Activated CD8-positive, alpha-beta T cell treated with anti-CD3 and anti-CD28 coated beads for 36 hours (primary cell): ENCODE data around the gene PRKAG1. TPM values are rescaled to one million over a fixed set of nuclear protein-coding genes. Genes with fewer than 3 reads are reported as not detected.

Source experiments
- ATAC-seq: fragments of 200-7000 bp; cut with Tn5 transposase; one replicate; pipeline ENCODE4 v1.10.0; 2021; ENCODE audit warnings: mild to moderate bottlenecking, moderate library complexity
- CTCF ChIA-PET: fragments of 350-600 bp; sonication (Branson Sonifier 250); formaldehyde crosslinking; loops from one replicate; lab custom pipeline; 2021; ENCODE audit warnings: antibody characterized with exemption; lab: Charles Lee
- POLR2A ChIA-PET: fragments of 350-600 bp; sonication (Branson Sonifier 250); formaldehyde crosslinking; loops from one replicate; lab custom pipeline; 2021; ENCODE audit warnings: antibody characterized with exemption; lab: Charles Lee
- DNase-seq: peaks from one replicate; pipeline ENCODE4 v3.0.0-alpha.2; 2020
- H3K27ac Mint-ChIP-seq: one replicate; pipeline ENCODE4 v1.8.0; 2021; ENCODE audit warnings: mild to moderate bottlenecking, mixed read lengths
- H3K27me3 Mint-ChIP-seq: one replicate; pipeline ENCODE4 v1.8.0; 2021; ENCODE audit warnings: mixed read lengths
- H3K36me3 Mint-ChIP-seq: one replicate; pipeline ENCODE4 v1.8.0; 2021; ENCODE audit warnings: low read depth, mixed read lengths
- H3K4me1 Mint-ChIP-seq: one replicate; pipeline ENCODE4 v1.8.0; 2021; ENCODE audit warnings: low read depth, mixed read lengths
- H3K4me3 Mint-ChIP-seq: one replicate; pipeline ENCODE4 v1.8.0; 2021; ENCODE audit warnings: mild to moderate bottlenecking, moderate library complexity, mixed read lengths
- H3K9me3 Mint-ChIP-seq: one replicate; pipeline ENCODE4 v1.8.0; 2021; ENCODE audit warnings: mixed read lengths
- CTCF ChIP-seq: fragments of 200-600 bp; IDR thresholded peaks from one replicate; pipeline ENCODE4 v1.8.0; 2022; ENCODE audit warnings: antibody characterized with exemption, mild to moderate bottlenecking
- intact Hi-C: fragments of 100-400 bp; cut with micrococcal nuclease; formaldehyde crosslinking; loops from one replicate; pipeline ENCODE4 v1.10.0; 2022
- total RNA-seq, 2 experiments: library from RNA; stranded (reverse); gene quantifications; one replicate each; pipeline ENCODE4 v1.2.3, GENCODE V29; 2021

Gene PRKAG1
- total RNA-seq, 2 experiments from 2014 or later: 43.3 to 47.3 TPM

DNA sequence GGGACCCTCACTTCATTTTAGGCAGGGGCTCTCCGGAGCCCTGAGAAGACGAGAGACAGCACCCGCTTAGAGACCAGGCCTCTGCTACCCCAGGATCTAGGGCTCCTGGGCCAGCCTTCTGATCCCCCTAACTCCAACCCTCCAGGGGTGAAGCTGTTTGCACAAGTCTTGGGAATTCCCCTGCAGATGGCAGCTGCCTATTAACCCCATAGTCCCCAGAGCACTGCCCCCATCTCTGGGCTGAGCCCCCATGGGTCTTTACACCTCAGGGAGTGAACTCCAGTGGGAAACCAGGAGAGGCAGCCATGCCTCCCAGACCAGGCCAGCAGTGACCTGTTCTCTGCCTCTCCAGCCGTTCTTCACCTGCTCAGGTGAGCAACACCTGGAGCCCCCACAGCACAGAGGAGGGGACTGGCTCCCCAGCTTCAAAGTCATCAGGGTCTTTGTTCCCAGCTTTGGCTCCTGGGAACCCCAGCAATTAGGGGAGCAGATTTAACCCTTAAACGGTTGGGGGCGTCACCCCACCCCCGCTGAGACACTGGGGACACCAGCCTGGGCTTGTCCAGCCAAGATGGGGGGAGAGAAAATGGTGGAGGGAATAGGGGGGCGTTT lies 49.3 kb downstream of the PRKAG1 start:
- H3K4me1 Mint-ChIP-seq: peaks cover 48% of the 10 kb centered on the region
- ATAC-seq (no peak), DNase-seq (no peak)
- H3K27me3 Mint-ChIP-seq: peaks cover 29% of the 10 kb centered on the region
- TF ChIP-seq CTCF: no peak
- no peaks in the 10 kb centered on the region for H3K36me3 Mint-ChIP-seq
- H3K4me3 Mint-ChIP-seq: no peak overlapping the region
- POLR2A ChIA-PET: interaction anchor here (0.8 to 2.6 kb wide), 5 partner anchors 12 to 49 kb away, joined by 3 to 14 read pairs (median 3); partner anchors contain the start of genes ARF3 and FKBP11
- no peak overlapping the region for H3K27ac Mint-ChIP-seq
- CTCF ChIA-PET: interaction anchor here (0.6 to 51.8 kb wide), 14 partner anchors 9 to 123 kb away, joined by 3 to 896 read pairs (median 5); partner anchors contain the start of genes ARF3, DDN, RND1 and WNT1
- H3K9me3 Mint-ChIP-seq: no peaks in the 10 kb centered on the region
- intact Hi-C loops: no loop called here

GRCh38 chr12:48968467-48968866 lies 50.1 kb downstream of the PRKAG1 start:
- POLR2A ChIA-PET: interaction anchor here (0.8 to 2.6 kb wide), 4 partner anchors 11 to 49 kb away, joined by 3 to 14 read pairs (median 3); partner anchors contain the start of gene ARF3
- H3K4me1 Mint-ChIP-seq: peaks cover 48% of the 10 kb centered on the region
- intact Hi-C loops: no loop called here
- CTCF ChIA-PET: interaction anchor here (1.2 to 51.8 kb wide), 10 partner anchors 10 to 124 kb away, joined by 3 to 896 read pairs (median 7); partner anchors contain the start of genes ARF3, DDN and WNT1
- DNase-seq (no peak), ATAC-seq (no peak)
- TF ChIP-seq CTCF: no peak
- no peak overlapping the region for H3K27ac Mint-ChIP-seq
- H3K4me3 Mint-ChIP-seq: no peak overlapping the region
- H3K36me3 Mint-ChIP-seq: no peaks in the 10 kb centered on the region
- H3K27me3 Mint-ChIP-seq: peaks cover 25% of the 10 kb centered on the region
- no peaks in the 10 kb centered on the region for H3K9me3 Mint-ChIP-seq

DNA sequence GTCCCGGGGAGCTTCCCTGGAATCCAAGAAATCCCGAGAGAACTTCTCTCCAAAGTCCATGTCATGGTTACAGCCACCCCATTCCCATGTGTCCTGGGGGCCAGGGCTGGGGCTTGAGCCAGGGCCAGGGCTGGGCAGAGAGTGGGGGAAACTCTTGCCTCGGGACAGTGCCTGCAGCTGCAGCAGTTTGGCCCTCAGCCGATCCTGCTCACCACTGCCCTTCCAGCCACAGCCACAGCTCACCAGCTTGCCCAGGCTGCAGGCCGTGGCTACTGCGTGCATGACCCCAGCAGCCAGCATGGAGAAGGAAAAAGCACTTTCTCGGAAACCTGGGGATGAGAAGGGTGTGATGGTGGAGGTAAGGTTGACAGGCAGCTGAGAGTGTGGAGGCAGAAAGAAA lies 50.6 kb downstream of the PRKAG1 start:
- Mint-ChIP-seq H3K4me3 (no peak overlapping the region), H3K27ac (no peak overlapping the region)

GRCh38 chr12:48966177-48966895 lies 52.2 kb downstream of the PRKAG1 start:
- ATAC-seq (no peak), DNase-seq (no peak)
- ChIA-PET CTCF (interaction anchor here (1.3 to 51.8 kb wide), 5 partner anchors 12 to 113 kb away, joined by 6 to 896 read pairs (median 11); partner anchors contain the start of genes DDN and WNT1), POLR2A (no interaction called here)
- no peak overlapping the region for H3K4me3 Mint-ChIP-seq
- no peak for TF ChIP-seq CTCF
- H3K36me3 Mint-ChIP-seq: no peaks in the 10 kb centered on the region
- H3K4me1 Mint-ChIP-seq: peaks cover 30% of the 10 kb centered on the region
- peaks cover 13% of the 10 kb centered on the region for H3K27me3 Mint-ChIP-seq
- H3K27ac Mint-ChIP-seq: no peak overlapping the region
- no peaks in the 10 kb centered on the region for H3K9me3 Mint-ChIP-seq
- intact Hi-C loops: no loop called here

More for the DNA sequence above, 50.6 kb downstream of the PRKAG1 start:
- peaks cover 46% of the 10 kb centered on the region for H3K4me1 Mint-ChIP-seq
- CTCF ChIA-PET: interaction anchor here (1.2 to 51.8 kb wide), 8 partner anchors 10 to 124 kb away, joined by 5 to 896 read pairs (median 10); partner anchors contain the start of genes ARF3, DDN and WNT1
- intact Hi-C loops: no loop called here
- TF ChIP-seq CTCF: no peak
- no peak for DNase-seq
- H3K9me3 Mint-ChIP-seq: no peaks in the 10 kb centered on the region
- H3K36me3 Mint-ChIP-seq: no peaks in the 10 kb centered on the region
- POLR2A ChIA-PET: interaction anchor here (1.0 to 2.6 kb wide), 3 partner anchors 10 to 50 kb away, joined by 3 to 14 read pairs (median 3); partner anchors contain the start of gene ARF3
- peaks cover 21% of the 10 kb centered on the region for H3K27me3 Mint-ChIP-seq
- no peak for ATAC-seq
